Measurements from ENCODE around the gene KSR1. TPM values are rescaled to one million over a fixed set of nuclear protein-coding genes. Genes with fewer than 3 reads are reported as not detected.

The KSR1 gene
- polyA plus RNA-seq, 1 donor from 2014 or later = 9.2 TPM

GRCh38 chr17:27572665-27573064 is 116.4 kb downstream of the KSR1 start:
- no peaks in the 10 kb centered on the region for H3F3A ChIP-seq (ENCODE audit: insufficient read depth, low read length, poor library complexity, severe bottlenecking)
- no peak overlapping the region for H3K4me3 ChIP-seq (ENCODE audit: low read length)
- no peaks in the 10 kb centered on the region for H3K9me2 ChIP-seq (ENCODE audit: insufficient read depth, low read length)
- H3K36me3 ChIP-seq (ENCODE audit: insufficient read depth, low read length) = no peaks in the 10 kb centered on the region
- H3K27ac ChIP-seq (ENCODE audit: low read length) = no peak overlapping the region
- no peaks in the 10 kb centered on the region for H3K9me3 ChIP-seq (ENCODE audit: low read length)
- no peaks in the 10 kb centered on the region for H3K27me3 ChIP-seq (ENCODE audit: insufficient read depth, low read depth, low read length)
- no peak overlapping the region for H3K4me2 ChIP-seq (ENCODE audit: low read length)
- TF ChIP-seq TAF1 (IDR thresholded peaks at IDR 0.05; ENCODE audit: low read depth) (no peak), EP300 (conservative IDR thresholded peaks at IDR 0.05; ENCODE audit: poor library complexity, severe bottlenecking) (no peak), MXI1 (conservative IDR thresholded peaks at IDR 0.05; ENCODE audit: poor library complexity, severe bottlenecking) (no peak), RAD21 (conservative IDR thresholded peaks at IDR 0.05) (no peak), SMC3 (conservative IDR thresholded peaks at IDR 0.05; ENCODE audit: poor library complexity) (no peak), REST (IDR thresholded peaks at IDR 0.05; ENCODE audit: borderline replicate concordance) (no peak), POLR2AphosphoS5 (IDR thresholded peaks at IDR 0.05) (no peak), EZH2 (IDR thresholded peaks at IDR 0.05; ENCODE audit: borderline replicate concordance, insufficient read depth, low read length, poor library complexity, severe bottlenecking) (no peak)
- TF ChIP-seq, protein P1, sequence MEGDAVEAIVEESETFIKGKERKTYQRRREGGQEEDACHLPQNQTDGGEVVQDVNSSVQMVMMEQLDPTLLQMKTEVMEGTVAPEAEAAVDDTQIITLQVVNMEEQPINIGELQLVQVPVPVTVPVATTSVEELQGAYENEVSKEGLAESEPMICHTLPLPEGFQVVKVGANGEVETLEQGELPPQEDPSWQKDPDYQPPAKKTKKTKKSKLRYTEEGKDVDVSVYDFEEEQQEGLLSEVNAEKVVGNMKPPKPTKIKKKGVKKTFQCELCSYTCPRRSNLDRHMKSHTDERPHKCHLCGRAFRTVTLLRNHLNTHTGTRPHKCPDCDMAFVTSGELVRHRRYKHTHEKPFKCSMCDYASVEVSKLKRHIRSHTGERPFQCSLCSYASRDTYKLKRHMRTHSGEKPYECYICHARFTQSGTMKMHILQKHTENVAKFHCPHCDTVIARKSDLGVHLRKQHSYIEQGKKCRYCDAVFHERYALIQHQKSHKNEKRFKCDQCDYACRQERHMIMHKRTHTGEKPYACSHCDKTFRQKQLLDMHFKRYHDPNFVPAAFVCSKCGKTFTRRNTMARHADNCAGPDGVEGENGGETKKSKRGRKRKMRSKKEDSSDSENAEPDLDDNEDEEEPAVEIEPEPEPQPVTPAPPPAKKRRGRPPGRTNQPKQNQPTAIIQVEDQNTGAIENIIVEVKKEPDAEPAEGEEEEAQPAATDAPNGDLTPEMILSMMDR (IDR thresholded peaks at IDR 0.05; ENCODE audit: poor library complexity, severe bottlenecking) = no peak
- H2AFZ ChIP-seq (ENCODE audit: low read depth, low read length) = no peak overlapping the region
- H3K79me2 ChIP-seq (replicated peaks; ENCODE audit: insufficient read depth, low read length) = no peaks in the 10 kb centered on the region
- no peak overlapping the region for H3K9ac ChIP-seq (ENCODE audit: low read length)
- no peaks in the 10 kb centered on the region for H4K20me1 ChIP-seq (ENCODE audit: insufficient read depth)

DNA sequence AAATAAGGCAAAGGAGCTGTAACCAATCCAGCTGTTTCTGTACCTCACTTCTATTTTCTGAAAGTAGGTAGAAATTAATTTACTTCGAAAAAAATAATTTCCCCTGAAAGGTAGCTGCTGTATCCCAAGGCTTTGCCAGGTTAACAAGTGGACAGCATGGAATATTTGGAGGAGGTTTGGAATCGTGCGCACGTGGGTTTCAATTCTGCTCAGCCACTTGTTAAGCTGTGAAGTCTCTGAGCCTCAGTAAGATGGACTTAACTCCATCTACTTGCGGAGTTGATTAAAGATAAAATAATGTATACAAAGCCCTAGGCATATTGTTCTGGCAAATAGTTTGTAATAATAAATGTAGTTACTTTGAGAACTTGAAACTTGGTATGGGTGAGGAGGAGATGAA is 117.3 kb downstream of the KSR1 start:
- no peaks in the 10 kb centered on the region for H3K36me3 ChIP-seq (ENCODE audit: insufficient read depth, low read length)
- H3F3A ChIP-seq (ENCODE audit: insufficient read depth, low read length, poor library complexity, severe bottlenecking) = no peaks in the 10 kb centered on the region
- H3K27me3 ChIP-seq (ENCODE audit: insufficient read depth, low read depth, low read length) = no peaks in the 10 kb centered on the region
- H3K9ac ChIP-seq (ENCODE audit: low read length) = no peak overlapping the region
- H3K9me3 ChIP-seq (ENCODE audit: low read length) = no peaks in the 10 kb centered on the region
- H3K79me2 ChIP-seq (replicated peaks; ENCODE audit: insufficient read depth, low read length) = no peaks in the 10 kb centered on the region
- H4K20me1 ChIP-seq (ENCODE audit: insufficient read depth) = no peaks in the 10 kb centered on the region
- no peak overlapping the region for H3K4me2 ChIP-seq (ENCODE audit: low read length)
- TF ChIP-seq, protein P1 (IDR thresholded peaks at IDR 0.05; ENCODE audit: poor library complexity, severe bottlenecking) = no peak
- H3K27ac ChIP-seq (ENCODE audit: low read length) = no peak overlapping the region
- H3K9me2 ChIP-seq (ENCODE audit: insufficient read depth, low read length) = no peaks in the 10 kb centered on the region
- no peak overlapping the region for H3K4me3 ChIP-seq (ENCODE audit: low read length)
- no peak overlapping the region for H2AFZ ChIP-seq (ENCODE audit: low read depth, low read length)
